Measurements from ENCODE around the gene KRT33B. TPM values are rescaled to one million over a fixed set of nuclear protein-coding genes. Genes with fewer than 3 reads are reported as not detected.
"Not testable (repeated sequence)": the region's sequence is repeated elsewhere in the genome, so short reads cannot be mapped to it uniquely, and the experiment has no call there.

The KRT33B gene
- total RNA-seq, 1 experiment from 2014 or later: not detected

DNA sequence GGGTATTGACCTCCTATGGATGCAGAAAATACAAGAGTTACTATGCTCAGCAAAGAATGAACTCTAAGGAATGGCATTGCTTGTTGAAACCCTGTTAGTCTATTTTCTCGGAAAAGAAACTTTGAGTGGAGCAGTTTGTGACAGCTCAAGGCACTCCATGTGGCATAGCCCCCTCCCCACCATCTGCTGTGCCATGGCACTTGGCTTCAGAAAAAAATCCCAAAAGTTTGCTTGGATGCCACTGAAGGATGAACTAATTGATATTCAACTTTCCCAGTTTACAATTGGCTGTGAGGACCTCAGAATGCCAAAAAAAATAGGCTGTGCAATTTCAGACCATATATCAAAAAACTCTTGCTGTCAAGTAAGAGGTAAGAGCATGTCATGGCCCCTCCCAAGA is 26.0 kb upstream of the KRT33B start:
- no peak overlapping the region for H3K27ac Mint-ChIP-seq
- H3K27me3 Mint-ChIP-seq (ENCODE audit: low read depth): peaks cover 4% of the 10 kb centered on the region
- no peaks in the 10 kb centered on the region; a peak in 1 of 5 replicates for H3K9me3 Mint-ChIP-seq
- H3K56ac ChIP-seq (ENCODE audit: insufficient read length, low read depth, low read length): no peak overlapping the region
- no peaks in the 10 kb centered on the region for H3K9me3 ChIP-seq (ENCODE audit: control insufficient read depth, low read depth, low read length)
- no peak for DNase-seq
- no peak overlapping the region for H3K4me2 ChIP-seq (ENCODE audit: insufficient read depth, insufficient read length, low read length)
- no peaks in the 10 kb centered on the region for H3K23me2 ChIP-seq (ENCODE audit: insufficient read length, low read depth, low read length, poor library complexity, severe bottlenecking)
- H4K5ac ChIP-seq (ENCODE audit: insufficient read length, low read depth, low read length): no peak overlapping the region
- H2BK20ac ChIP-seq (ENCODE audit: low read depth, low read length, poor library complexity, severe bottlenecking): no peak overlapping the region
- H3K79me2 ChIP-seq (ENCODE audit: insufficient read depth, low read length): no peaks in the 10 kb centered on the region
- TF ChIP-seq CTCF (conservative IDR thresholded peaks at IDR 0.05): no peak
- H2BK12ac ChIP-seq (ENCODE audit: insufficient read length, low read depth, low read length): no peak overlapping the region
- H3K9ac ChIP-seq (ENCODE audit: extremely low read depth, insufficient read length, low read length): no peak overlapping the region
- H3K27me3 ChIP-seq (ENCODE audit: insufficient read depth, low read length): no peaks in the 10 kb centered on the region
- H4K91ac ChIP-seq (ENCODE audit: insufficient read length, low read depth, low read length): no peak overlapping the region
- no peak overlapping the region for H3K4ac ChIP-seq (ENCODE audit: low read depth, low read length)
- no peak overlapping the region for H2BK5ac ChIP-seq (ENCODE audit: insufficient read length, low read length)
- no CpG with 5 or more reads among the region's 1 CpG for WGBS (ENCODE audit: extremely low coverage, insufficient read length, low lambda C conversion rate)
- H3K23ac ChIP-seq (ENCODE audit: insufficient read length, low read depth, low read length): no peak overlapping the region
- no peaks in the 10 kb centered on the region for H3K36me3 Mint-ChIP-seq (ENCODE audit: insufficient read depth in 1 of 3, low read depth in 3 of 3)
- H3K4me3 Mint-ChIP-seq: no peak overlapping the region
- H3T11ph ChIP-seq (ENCODE audit: low read length): no peak overlapping the region
- no peak overlapping the region for H2BK120ac ChIP-seq (ENCODE audit: low read depth, low read length, poor library complexity, severe bottlenecking)
- H3K4me1 ChIP-seq (ENCODE audit: insufficient read depth, low read length): no peaks in the 10 kb centered on the region
- H3K27ac ChIP-seq (ENCODE audit: insufficient read length, low read depth, low read length): no peak overlapping the region
- H4K20me1 ChIP-seq (ENCODE audit: control insufficient read depth, insufficient read depth, insufficient read length): no peaks in the 10 kb centered on the region
- no peak overlapping the region for H4K8ac ChIP-seq (replicated peaks; ENCODE audit: insufficient read length, low read depth, low read length)
- H3K4me1 Mint-ChIP-seq: 0 out of 4 replicates have a peak, but pooled peaks cover 0 to 3% of the 10 kb centered on the region in 2 experiments
- H2AFZ ChIP-seq (ENCODE audit: low read length): no peak overlapping the region
- H2BK15ac ChIP-seq (ENCODE audit: low read depth, low read length): no peak overlapping the region
- no peak overlapping the region for H3K18ac ChIP-seq (ENCODE audit: insufficient read length, low read depth, low read length)
- no peak overlapping the region for H2AK5ac ChIP-seq (ENCODE audit: insufficient read length, low read length)
- no peak overlapping the region for H3K14ac ChIP-seq (ENCODE audit: insufficient read depth, low read length)
- no peaks in the 10 kb centered on the region for H3K79me1 ChIP-seq (ENCODE audit: insufficient read depth, low read depth, low read length, poor library complexity, severe bottlenecking)

GRCh38 chr17:41395044-41395443 is 25.4 kb upstream of the KRT33B start:
- not testable (repeated sequence) for H3K27me3 ChIP-seq (ENCODE audit: insufficient read depth, low read length); H2BK120ac ChIP-seq (ENCODE audit: low read depth, low read length, poor library complexity, severe bottlenecking); H2BK12ac ChIP-seq (ENCODE audit: insufficient read length, low read depth, low read length); H3K27me3 Mint-ChIP-seq (ENCODE audit: low read depth); H4K5ac ChIP-seq (ENCODE audit: insufficient read length, low read depth, low read length); H3K23me2 ChIP-seq (ENCODE audit: insufficient read length, low read depth, low read length, poor library complexity, severe bottlenecking); H3K4me2 ChIP-seq (ENCODE audit: insufficient read depth, insufficient read length, low read length); H3K4ac ChIP-seq (ENCODE audit: low read depth, low read length); H3K79me2 ChIP-seq (ENCODE audit: insufficient read depth, low read length); H4K8ac ChIP-seq (replicated peaks; ENCODE audit: insufficient read length, low read depth, low read length); H3K4me1 ChIP-seq (ENCODE audit: insufficient read depth, low read length); H3K9me3 Mint-ChIP-seq; H2BK20ac ChIP-seq (ENCODE audit: low read depth, low read length, poor library complexity, severe bottlenecking); H3K4me1 Mint-ChIP-seq; H2BK5ac ChIP-seq (ENCODE audit: insufficient read length, low read length); H4K91ac ChIP-seq (ENCODE audit: insufficient read length, low read depth, low read length); H2BK15ac ChIP-seq (ENCODE audit: low read depth, low read length); H3K9me3 ChIP-seq (ENCODE audit: control insufficient read depth, low read depth, low read length); H4K20me1 ChIP-seq (ENCODE audit: control insufficient read depth, insufficient read depth, insufficient read length); H3K36me3 Mint-ChIP-seq (ENCODE audit: insufficient read depth in 1 of 3, low read depth in 3 of 3); H3K9ac ChIP-seq (ENCODE audit: extremely low read depth, insufficient read length, low read length); H3K27ac Mint-ChIP-seq; H2AK5ac ChIP-seq (ENCODE audit: insufficient read length, low read length); H3K79me1 ChIP-seq (ENCODE audit: insufficient read depth, low read depth, low read length, poor library complexity, severe bottlenecking); H2AFZ ChIP-seq (ENCODE audit: low read length); H3K4me3 Mint-ChIP-seq; H3K18ac ChIP-seq (ENCODE audit: insufficient read length, low read depth, low read length); H3K27ac ChIP-seq (ENCODE audit: insufficient read length, low read depth, low read length); DNase-seq; H3K23ac ChIP-seq (ENCODE audit: insufficient read length, low read depth, low read length); H3K14ac ChIP-seq (ENCODE audit: insufficient read depth, low read length); H3T11ph ChIP-seq (ENCODE audit: low read length); H3K56ac ChIP-seq (ENCODE audit: insufficient read length, low read depth, low read length)
- WGBS (ENCODE audit: extremely low coverage, insufficient read length, low lambda C conversion rate): no CpG with 5 or more reads among the region's 12 CpGs

Data from H9 (cell line).